ENCODE measurements around the gene PUM1. TPM values are rescaled to one million over a fixed set of nuclear protein-coding genes. Genes with fewer than 3 reads are reported as not detected.
A peak's percentile ranks its signal among the peaks of the same experiment; 100 is the strongest.

PUM1 gene
- total RNA-seq, 1 experiment from 2014 or later: 29.5 TPM

DNA sequence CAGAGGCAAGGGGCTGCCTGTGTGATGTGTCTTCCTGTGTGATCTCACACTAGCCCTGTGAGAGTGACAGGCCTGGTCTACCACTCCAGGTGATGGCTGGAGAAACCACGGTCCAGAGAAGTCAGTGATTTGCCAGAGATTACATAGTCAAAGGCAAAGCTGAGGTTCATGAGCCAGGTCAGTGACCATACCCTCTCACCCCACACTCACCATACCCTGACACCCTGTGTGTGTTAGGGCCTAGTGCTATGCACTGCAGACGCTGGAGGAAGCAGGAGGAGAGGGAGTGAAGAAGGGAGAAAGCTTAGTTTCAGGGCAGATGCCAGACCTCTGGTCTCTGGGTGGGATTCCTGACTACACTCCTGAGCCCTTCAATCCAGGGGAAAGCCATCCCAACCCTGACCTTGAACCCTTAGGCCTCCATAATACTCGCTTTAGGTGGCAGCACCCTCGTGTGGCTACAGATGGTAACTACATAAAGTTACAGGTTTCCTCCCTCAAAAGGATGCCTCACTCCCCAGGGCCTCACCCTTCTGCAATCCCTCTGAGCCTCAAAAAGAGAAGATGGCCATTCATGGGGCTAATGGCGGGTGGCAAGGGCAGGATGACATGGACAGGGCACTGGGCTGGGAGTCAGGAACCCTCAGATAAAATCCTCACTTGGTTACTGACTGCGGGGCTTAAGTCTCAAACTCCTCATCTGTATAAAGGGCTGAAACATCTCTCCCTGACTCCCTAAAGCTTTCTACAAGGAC lies 136.2 kb downstream of the PUM1 start:
- in situ Hi-C loops (cut with HindIII; ENCODE audit: low pct_unique_long_range_greater_than_20kb, low sequenced_read_pairs): no loop called here
- DNase-seq (ENCODE audit: low read depth, low spot score): peak; percentile 75

GRCh38 chr1:30928789-30929134 lies 136.8 kb downstream of the PUM1 start:
- peak; percentile 25 for DNase-seq (ENCODE audit: low read depth, low spot score)
- in situ Hi-C loops (cut with HindIII; ENCODE audit: low pct_unique_long_range_greater_than_20kb, low sequenced_read_pairs): no loop called here

DNA sequence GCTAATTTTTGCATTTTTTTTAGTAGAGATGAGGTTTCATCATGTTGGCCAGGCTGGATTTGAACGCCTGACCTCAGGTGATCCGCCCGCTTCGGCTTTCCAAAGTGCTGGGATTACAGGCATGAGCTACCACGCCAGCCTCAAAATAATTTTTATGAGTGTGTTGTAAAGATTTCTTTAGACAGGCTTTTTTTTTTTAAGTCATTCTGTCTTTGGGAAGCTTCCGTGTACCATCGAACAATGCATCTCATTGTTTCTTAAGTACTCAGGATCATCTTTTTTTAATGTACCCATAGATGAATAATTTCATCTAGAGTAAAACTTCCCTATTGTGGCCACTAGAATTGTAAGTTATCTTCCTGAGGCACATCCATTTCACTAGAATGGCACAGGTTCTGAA lies 137.3 kb downstream of the PUM1 start:
- peak; percentile 78 for DNase-seq (ENCODE audit: low read depth, low spot score)
- in situ Hi-C loops (cut with HindIII; ENCODE audit: low pct_unique_long_range_greater_than_20kb, low sequenced_read_pairs): no loop called here

DNA sequence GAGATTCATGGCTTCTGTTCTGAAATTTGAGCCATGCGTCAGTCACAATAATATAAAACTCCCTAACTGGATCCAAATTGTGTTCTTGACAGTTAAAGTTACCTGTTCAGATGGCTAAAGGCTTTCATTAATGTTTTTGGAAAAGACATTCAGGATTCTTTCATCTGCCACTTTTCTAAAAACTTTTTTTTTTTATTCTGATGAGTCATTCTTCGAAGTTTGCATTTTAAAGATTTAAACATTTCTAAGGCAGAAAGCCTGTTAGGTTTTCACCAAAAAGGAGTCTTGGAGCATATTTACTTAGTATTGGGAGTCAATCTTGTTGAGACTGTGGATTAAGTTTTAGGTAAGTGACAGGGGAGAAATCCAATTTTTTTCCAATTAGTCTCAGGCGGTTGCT lies 138.1 kb downstream of the PUM1 start:
- no peak for DNase-seq (ENCODE audit: low read depth, low spot score)
- in situ Hi-C loops (cut with HindIII; ENCODE audit: low pct_unique_long_range_greater_than_20kb, low sequenced_read_pairs): no loop called here

- in situ Hi-C loops (cut with HindIII; ENCODE audit: low pct_unique_long_range_greater_than_20kb, low sequenced_read_pairs): loop anchor here (25.0 kb wide), 1 partner anchor 111 kb away; no protein-coding TSS in a partner anchor
- no peak for DNase-seq (ENCODE audit: low read depth, low spot score)
Measured at GRCh38 chr1:30923597-30923996, 141.9 kb downstream of the PUM1 start.

DNA sequence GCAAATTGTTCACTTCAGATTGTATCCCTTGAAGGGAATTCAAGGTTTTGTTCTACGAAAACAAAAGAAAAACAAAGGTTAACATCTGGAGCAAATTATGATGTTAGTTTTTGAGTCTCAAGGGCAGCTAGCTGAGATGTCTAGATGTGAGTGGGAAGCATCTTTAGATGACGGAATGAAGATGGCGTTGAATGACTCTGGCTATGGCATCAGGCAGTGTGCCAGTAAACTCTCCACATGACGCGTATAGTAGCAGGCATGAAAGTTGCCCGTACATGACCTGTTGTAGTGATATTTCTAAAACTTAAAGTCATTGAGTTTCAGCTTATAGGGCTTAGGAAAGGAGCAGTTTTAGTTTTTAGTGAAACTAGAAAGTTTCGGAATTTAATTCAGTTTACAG lies 144.7 kb downstream of the PUM1 start:
- in situ Hi-C loops (cut with HindIII; ENCODE audit: low pct_unique_long_range_greater_than_20kb, low sequenced_read_pairs): loop anchor here (25.0 kb wide), 1 partner anchor 109 kb away; no protein-coding TSS in a partner anchor

DNA sequence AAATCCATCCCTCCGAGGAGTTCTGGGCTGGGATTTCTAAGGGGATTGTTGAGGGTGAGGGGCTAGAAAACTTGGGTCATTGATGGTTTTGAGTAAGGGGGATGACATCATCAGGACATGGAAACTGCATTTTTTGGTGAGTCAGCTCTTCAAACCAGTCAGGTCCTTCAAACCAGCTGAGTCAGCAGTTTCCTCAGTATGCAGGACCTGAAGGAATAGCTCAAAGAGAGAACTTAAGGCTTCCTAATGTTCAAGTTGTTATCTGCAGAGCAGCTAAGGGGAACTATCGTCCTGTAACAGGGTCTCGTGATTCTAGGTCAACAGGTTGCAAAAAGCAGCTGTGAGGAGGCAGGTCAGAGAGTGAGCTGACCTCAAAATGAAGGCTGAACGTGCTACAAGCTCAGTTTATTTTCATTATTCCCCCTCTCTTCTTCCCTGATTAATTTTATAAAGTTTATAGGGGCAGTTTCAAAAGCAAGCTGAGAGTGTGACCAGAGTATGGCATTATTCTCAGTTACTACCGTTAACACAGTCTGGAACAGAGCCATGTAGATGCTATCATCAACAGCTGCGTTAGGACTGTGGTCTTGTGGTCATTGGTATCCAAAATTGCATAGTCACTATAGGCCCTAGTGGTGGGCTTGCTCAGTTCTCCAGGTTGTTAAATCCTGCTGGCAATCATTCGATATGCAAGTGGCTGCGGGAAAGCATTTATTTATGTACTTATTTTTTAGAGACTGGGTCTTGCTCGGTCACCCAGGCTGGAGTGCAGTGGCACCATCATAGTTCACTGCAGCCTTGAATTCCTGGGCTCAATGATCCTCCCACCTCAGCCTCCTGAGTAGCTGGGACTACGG lies 146.3 kb downstream of the PUM1 start:
- DNase-seq (ENCODE audit: low read depth, low spot score): peak; percentile 22

More for the DNA sequence above, 144.7 kb downstream of the PUM1 start:
- no peak for DNase-seq (ENCODE audit: low read depth, low spot score)

GRCh38 chr1:30916296-30916695 lies 149.2 kb downstream of the PUM1 start:
- in situ Hi-C loops (cut with HindIII; ENCODE audit: low pct_unique_long_range_greater_than_20kb, low sequenced_read_pairs): loop anchor here (25.0 kb wide), 1 partner anchor 104 kb away; no protein-coding TSS in a partner anchor
- no peak for DNase-seq (ENCODE audit: low read depth, low spot score)

More for the DNA sequence above, 146.3 kb downstream of the PUM1 start:
- in situ Hi-C loops (cut with HindIII; ENCODE audit: low pct_unique_long_range_greater_than_20kb, low sequenced_read_pairs): loop anchor here (25.0 kb wide), 1 partner anchor 107 kb away; no protein-coding TSS in a partner anchor

- in situ Hi-C loops (cut with HindIII; ENCODE audit: low pct_unique_long_range_greater_than_20kb, low sequenced_read_pairs): loop anchor here (25.0 kb wide), 1 partner anchor 103 kb away; no protein-coding TSS in a partner anchor
- DNase-seq (ENCODE audit: low read depth, low spot score): no peak
Measured at GRCh38 chr1:30915491-30916230, 149.9 kb downstream of the PUM1 start.

DNA sequence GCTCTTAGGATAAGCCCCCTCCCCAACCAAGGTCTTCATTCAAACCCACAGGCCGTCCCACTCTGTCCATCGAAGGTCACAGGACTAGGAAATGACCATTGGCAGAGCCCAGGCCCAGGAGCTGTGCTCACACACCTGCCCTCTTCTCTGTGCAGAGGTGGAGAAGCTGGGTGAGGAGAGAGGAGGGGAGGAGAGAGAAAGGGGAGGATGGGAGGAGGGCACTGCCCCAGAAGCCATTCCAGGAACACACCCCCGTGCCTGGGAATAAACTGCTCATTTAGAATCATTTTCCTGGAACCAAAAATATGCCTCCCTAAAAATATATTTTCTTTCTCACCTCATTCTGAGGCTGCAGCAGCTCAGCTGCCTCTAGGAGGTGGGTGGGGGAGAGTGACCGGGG lies 150.6 kb downstream of the PUM1 start:
- in situ Hi-C loops (cut with HindIII; ENCODE audit: low pct_unique_long_range_greater_than_20kb, low sequenced_read_pairs): loop anchor here (25.0 kb wide), 1 partner anchor 103 kb away; no protein-coding TSS in a partner anchor
- DNase-seq (ENCODE audit: low read depth, low spot score): no peak

DNA sequence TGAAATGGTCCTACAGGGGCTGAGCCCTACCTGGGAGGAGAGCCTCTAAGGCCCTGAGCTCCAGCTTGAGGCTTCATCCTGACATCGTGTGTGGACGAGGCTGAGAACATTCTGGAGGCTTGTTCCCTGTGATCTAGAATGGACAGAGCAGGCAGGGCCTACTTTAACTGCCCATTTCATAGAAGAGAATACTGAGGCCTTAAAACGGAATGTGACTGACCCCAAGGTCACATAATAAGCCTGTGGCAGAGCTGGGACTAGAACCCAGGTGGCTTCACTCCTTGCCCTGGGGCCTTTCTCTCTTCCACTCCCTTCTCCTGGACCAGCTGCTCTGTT lies 151.0 kb downstream of the PUM1 start:
- DNase-seq (ENCODE audit: low read depth, low spot score): no peak
- in situ Hi-C loops (cut with HindIII; ENCODE audit: low pct_unique_long_range_greater_than_20kb, low sequenced_read_pairs): loop anchor here (25.0 kb wide), 1 partner anchor 102 kb away; no protein-coding TSS in a partner anchor

DNA sequence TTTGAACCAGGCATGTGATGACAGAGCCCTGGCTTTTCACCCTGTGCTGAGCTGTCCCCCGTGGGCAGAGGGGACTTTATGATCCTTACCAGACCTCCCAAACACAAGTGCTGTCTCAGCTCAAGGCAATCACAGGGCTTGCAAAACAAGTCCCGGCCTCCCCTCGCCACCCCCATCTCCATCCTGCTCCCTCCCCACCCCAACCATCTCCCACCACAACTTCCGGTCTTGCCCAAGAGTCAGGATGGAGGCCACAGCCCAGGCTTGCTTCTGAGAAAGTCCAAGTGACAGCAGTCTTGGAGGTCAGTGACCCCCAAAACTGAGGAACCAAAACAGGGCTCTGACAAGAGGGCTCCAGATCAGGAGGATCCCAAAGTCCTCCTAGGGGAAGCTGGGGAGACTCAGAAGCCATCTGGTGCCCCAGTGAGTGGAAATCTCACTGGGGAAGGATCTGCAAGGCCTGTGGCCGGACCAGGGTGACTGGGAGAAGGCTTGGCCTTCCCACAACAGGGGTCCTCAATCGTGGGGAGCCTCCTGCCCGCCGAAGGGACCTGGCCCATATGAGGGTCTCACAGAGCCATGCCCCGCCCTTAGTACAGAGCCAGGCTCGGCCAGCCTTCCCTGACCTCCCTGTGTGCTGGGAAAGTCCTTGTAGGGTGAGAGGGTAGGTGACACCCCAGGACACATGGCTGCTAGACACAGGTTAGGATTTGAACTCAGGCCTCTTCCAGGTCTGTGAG lies 152.4 kb downstream of the PUM1 start:
- DNase-seq (ENCODE audit: low read depth, low spot score): no peak
- in situ Hi-C loops (cut with HindIII; ENCODE audit: low pct_unique_long_range_greater_than_20kb, low sequenced_read_pairs): loop anchor here (25.0 kb wide), 1 partner anchor 101 kb away; no protein-coding TSS in a partner anchor

DNA sequence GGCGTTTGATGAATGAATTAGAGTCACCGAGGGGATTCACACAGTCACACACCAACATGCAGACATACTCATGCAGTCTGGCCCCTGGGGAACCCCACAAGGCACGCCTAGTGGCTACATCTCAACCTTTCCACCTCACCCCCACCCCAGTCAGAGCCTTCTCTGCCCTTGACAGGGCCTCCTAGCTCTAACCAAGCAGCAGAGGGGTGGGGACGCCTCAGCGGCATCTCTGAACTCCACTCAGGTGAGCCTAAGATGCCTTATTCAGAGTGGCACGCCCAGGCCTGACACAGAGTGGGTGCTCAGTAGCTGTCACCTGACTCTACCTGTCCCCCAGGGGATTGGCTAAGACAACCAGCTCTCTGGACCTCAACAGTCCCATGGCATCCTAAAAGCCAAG lies 153.3 kb downstream of the PUM1 start:
- in situ Hi-C loops (cut with HindIII; ENCODE audit: low pct_unique_long_range_greater_than_20kb, low sequenced_read_pairs): loop anchor here (25.0 kb wide), 1 partner anchor 100 kb away; no protein-coding TSS in a partner anchor
- DNase-seq (ENCODE audit: low read depth, low spot score): no peak

DNA sequence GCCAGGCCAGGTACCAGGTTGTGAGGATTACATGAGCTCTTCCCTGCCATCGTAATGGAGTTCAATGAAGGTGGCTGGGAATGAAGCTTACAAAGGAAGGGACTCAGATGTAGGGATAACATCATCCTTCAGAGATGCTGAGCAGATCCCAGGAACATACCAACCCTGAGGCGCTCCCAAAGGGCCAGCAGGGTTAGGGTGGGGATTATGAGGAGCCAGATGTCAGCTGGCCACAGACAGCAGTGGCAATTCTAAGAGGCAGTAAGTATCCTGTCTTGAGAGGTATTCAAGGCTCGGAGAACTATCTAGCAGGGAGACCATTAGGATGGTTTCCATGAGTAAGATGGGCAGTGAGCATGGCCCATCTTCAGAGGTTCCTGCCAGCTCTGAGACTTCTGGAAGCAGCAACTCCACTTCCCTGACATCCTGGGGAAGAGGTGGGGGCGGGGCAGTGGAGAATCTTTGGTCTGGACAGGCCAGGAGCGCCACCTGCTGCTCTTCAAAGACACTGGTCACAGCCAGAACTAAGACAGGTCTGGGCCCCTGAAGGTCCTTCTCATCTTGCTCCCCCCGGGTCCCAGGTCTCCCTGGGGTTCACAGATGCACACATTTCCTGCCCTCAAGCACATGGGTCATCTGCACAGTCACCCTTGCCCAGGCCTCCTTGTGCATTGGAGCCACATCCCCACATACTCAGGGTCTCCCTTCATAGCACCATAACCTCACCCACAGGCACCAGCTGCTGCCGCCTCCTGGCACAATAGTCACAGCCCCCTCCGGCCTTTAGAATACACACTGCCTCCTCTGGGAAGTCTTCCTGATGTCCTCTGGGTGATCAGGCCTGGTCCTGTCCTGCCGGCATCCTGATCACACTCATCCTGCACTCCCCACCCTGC lies 154.2 kb downstream of the PUM1 start:
- in situ Hi-C loops (cut with HindIII; ENCODE audit: low pct_unique_long_range_greater_than_20kb, low sequenced_read_pairs): loop anchor here (25.0 kb wide), 1 partner anchor 99 kb away; no protein-coding TSS in a partner anchor
- peak; percentile 85 for DNase-seq (ENCODE audit: low read depth, low spot score)

GRCh38 chr1:30909365-30910068 lies 156.0 kb downstream of the PUM1 start:
- in situ Hi-C loops (cut with HindIII; ENCODE audit: low pct_unique_long_range_greater_than_20kb, low sequenced_read_pairs): loop anchor here (25.0 kb wide), 1 partner anchor 97 kb away; no protein-coding TSS in a partner anchor

More at GRCh38 chr1:30909365-30910068, 156.0 kb downstream of the PUM1 start:
- no peak for DNase-seq (ENCODE audit: low read depth, low spot score)
